HTERT RPE-1 (cell line): Measurements from ENCODE around the gene ASF1B.
"Not testable (repeated sequence)": the region's sequence is repeated elsewhere in the genome, so short reads cannot be mapped to it uniquely, and the experiment has no call there.

ENCODE experiments used
- in situ Hi-C: fragments of 300-500 bp; cut with MboI; formaldehyde crosslinking; loops from 4 replicates; pipeline ENCODE4 v1.14.3; 2020; ENCODE audit warnings: low sequenced_read_pairs

ASF1B gene

GRCh38 chr19:14160017-14160703 is 23.8 kb upstream of the ASF1B start:
- in situ Hi-C loops, result no loop called here

- in situ Hi-C loops, result no loop called here
Observed at GRCh38 chr19:14159059-14159458, 22.7 kb upstream of the ASF1B start.

GRCh38 chr19:14158276-14159023 is 22.1 kb upstream of the ASF1B start:
- in situ Hi-C loops, result no loop called here

- in situ Hi-C loops, result no loop called here
Observed at GRCh38 chr19:14156971-14157717, 20.8 kb upstream of the ASF1B start.

- in situ Hi-C loops, result no loop called here
Observed at GRCh38 chr19:14156122-14156521, 19.7 kb upstream of the ASF1B start.

- in situ Hi-C loops, result no loop called here
Observed at GRCh38 chr19:14155371-14155770, 19.0 kb upstream of the ASF1B start.

- in situ Hi-C loops, result no loop called here
Observed at GRCh38 chr19:14152713-14153112, 16.3 kb upstream of the ASF1B start.

- in situ Hi-C loops, result no loop called here
Observed at GRCh38 chr19:14150770-14151661, 14.6 kb upstream of the ASF1B start.

- in situ Hi-C loops, result no loop called here
Observed at GRCh38 chr19:14150041-14150769, 13.8 kb upstream of the ASF1B start.

- in situ Hi-C loops, result no loop called here
Observed at GRCh38 chr19:14149509-14149994, 13.2 kb upstream of the ASF1B start.

- in situ Hi-C loops, result no loop called here
Observed at GRCh38 chr19:14148751-14149410, 12.5 kb upstream of the ASF1B start.

- in situ Hi-C loops, result no loop called here
Observed at GRCh38 chr19:14147797-14148605, 11.6 kb upstream of the ASF1B start.

- in situ Hi-C loops, result no loop called here
Observed at GRCh38 chr19:14146789-14147216, 10.4 kb upstream of the ASF1B start.

- in situ Hi-C loops, result not testable (repeated sequence)
Observed at GRCh38 chr19:14146169-14146568, 9.8 kb upstream of the ASF1B start.

GRCh38 chr19:14145381-14145780 is 9.0 kb upstream of the ASF1B start:
- in situ Hi-C loops, result no loop called here

- in situ Hi-C loops, result no loop called here
Observed at GRCh38 chr19:14142262-14143190, 6.1 kb upstream of the ASF1B start.

GRCh38 chr19:14141041-14141440 is 4.7 kb upstream of the ASF1B start:
- in situ Hi-C loops, result no loop called here
